GM19455 (cell line): Measurements from ENCODE around the gene STEAP1B.
"Not testable (repeated sequence)": the region's sequence is repeated elsewhere in the genome, so short reads cannot be mapped to it uniquely, and the experiment has no call there.

ENCODE experiments used
- ATAC-seq: cut with Tn5 transposase; IDR thresholded peaks from one replicate; pipeline ENCODE4 v1.9.1; 2021; ENCODE audit not compliant: unreplicated experiment

Gene STEAP1B

GRCh38 chr7:22433710-22434460 lies 66.1 kb downstream of the STEAP1B start:
- ATAC-seq: no peak

- not testable (repeated sequence) for ATAC-seq
These were observed 66.8 kb downstream of the STEAP1B start for GRCh38 chr7:22433165-22433700.

GRCh38 chr7:22432203-22432718 lies 67.7 kb downstream of the STEAP1B start:
- no peak for ATAC-seq

- ATAC-seq: no peak
These were observed 69.5 kb downstream of the STEAP1B start for GRCh38 chr7:22430457-22430856.

GRCh38 chr7:22429386-22429785 lies 70.6 kb downstream of the STEAP1B start:
- ATAC-seq: no peak

GRCh38 chr7:22427855-22428254 lies 72.1 kb downstream of the STEAP1B start:
- ATAC-seq: no peak

- ATAC-seq: no peak
These were observed 72.9 kb downstream of the STEAP1B start for GRCh38 chr7:22427104-22427503.

GRCh38 chr7:22426463-22427094 lies 73.4 kb downstream of the STEAP1B start:
- ATAC-seq: no peak

- no peak for ATAC-seq
These were observed 74.6 kb downstream of the STEAP1B start for GRCh38 chr7:22425361-22425760.

GRCh38 chr7:22422831-22423615 lies 77.0 kb downstream of the STEAP1B start:
- ATAC-seq: no peak

- no peak for ATAC-seq
These were observed 78.9 kb downstream of the STEAP1B start for GRCh38 chr7:22420973-22421635.

- ATAC-seq: no peak
These were observed 80.0 kb downstream of the STEAP1B start for GRCh38 chr7:22420008-22420407.

- no peak for ATAC-seq
These were observed 80.5 kb downstream of the STEAP1B start for GRCh38 chr7:22419488-22419887.

- no peak for ATAC-seq
These were observed 81.5 kb downstream of the STEAP1B start for GRCh38 chr7:22418251-22419046.

GRCh38 chr7:22417841-22418240 lies 82.1 kb downstream of the STEAP1B start:
- ATAC-seq: no peak

- ATAC-seq: no peak
These were observed 82.6 kb downstream of the STEAP1B start for GRCh38 chr7:22417349-22417748.

- no peak for ATAC-seq
These were observed 85.6 kb downstream of the STEAP1B start for GRCh38 chr7:22414424-22414823.

GRCh38 chr7:22413211-22413610 lies 86.8 kb downstream of the STEAP1B start:
- no peak for ATAC-seq

- ATAC-seq: no peak
These were observed 87.9 kb downstream of the STEAP1B start for GRCh38 chr7:22411977-22412693.
